Suppressor macrophage treated with lipopolysaccharide for 4 hours (primary cell): ENCODE measurements around the gene DNAH3.
A peak's percentile ranks its signal among the peaks of the same experiment; 100 is the strongest.
"Not testable (repeated sequence)": the region's sequence is repeated elsewhere in the genome, so short reads cannot be mapped to it uniquely, and the experiment has no call there.

Experiments used
- DNase-seq: peaks from one replicate; pipeline ENCODE4 v3.0.0-alpha.2; 2020

Gene DNAH3

GRCh38 chr16:21120976-21121520, 29.6 kb downstream of the DNAH3 start:
- DNase-seq, result no peak

GRCh38 chr16:21117567-21117966, 33.1 kb downstream of the DNAH3 start:
- DNase-seq, result no peak

GRCh38 chr16:21116148-21116693, 34.4 kb downstream of the DNAH3 start:
- DNase-seq, result peak; percentile 33

DNA sequence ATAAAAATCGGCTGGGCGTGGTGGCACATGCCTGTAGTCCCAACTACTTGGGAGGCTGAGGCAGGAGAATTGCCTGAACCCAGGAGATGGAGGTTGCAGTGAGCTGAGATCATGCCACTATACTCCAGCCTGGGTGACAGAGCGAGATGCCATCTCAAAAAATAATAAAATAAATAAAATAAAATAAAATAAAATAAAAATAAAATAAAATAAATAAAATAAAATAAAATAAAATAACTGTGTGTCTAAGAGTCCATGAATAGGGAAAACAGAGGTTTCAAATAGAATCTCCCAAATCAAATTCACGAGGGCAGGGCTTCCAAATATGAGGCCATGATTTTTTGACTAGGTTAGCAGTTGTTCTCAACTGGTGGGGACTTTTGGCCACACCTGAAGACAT, 35.1 kb downstream of the DNAH3 start:
- not testable (repeated sequence) for DNase-seq

DNA sequence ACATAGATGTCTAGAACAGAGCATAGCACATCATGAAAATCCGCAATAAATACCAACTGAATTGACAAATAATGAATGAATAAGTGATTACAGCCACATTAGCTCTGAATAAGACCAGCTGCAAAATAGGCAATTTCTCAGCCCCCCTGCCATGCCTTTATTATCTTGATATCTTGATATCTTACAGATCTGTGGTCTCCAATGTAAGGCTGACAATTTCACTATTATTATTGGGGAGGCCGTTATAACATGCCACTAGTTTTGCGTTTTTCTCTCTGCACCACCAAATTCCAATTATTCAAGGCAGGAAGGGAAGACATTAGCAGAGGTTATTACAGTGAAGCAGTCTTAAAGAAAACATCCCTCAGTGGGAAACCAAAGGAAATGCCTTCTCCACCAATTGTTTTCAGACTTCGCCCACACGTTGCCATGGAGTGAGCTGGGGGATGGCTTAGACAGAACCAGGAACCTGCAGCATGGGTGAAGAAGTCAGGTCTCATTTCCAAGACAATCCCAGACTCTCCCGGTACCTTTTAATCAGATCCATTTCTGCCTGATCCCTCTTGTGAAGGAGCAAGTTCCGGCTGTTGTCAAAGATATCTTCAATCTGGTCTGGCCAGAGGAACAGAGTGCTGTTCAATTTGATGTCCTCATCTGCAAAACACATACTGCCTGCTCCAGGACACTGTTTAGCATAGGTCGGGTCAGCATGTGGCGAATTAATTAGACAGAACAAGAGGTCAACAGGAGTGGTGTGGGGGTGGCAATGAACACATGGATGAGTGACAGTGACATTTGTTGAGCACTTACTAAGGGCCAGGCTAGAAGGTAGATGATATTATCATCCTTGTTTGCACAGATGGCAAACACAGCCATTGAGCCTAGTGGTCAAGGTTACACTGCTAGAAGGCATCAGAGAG, 46.4 kb downstream of the DNAH3 start:
- DNase-seq, result no peak

DNA sequence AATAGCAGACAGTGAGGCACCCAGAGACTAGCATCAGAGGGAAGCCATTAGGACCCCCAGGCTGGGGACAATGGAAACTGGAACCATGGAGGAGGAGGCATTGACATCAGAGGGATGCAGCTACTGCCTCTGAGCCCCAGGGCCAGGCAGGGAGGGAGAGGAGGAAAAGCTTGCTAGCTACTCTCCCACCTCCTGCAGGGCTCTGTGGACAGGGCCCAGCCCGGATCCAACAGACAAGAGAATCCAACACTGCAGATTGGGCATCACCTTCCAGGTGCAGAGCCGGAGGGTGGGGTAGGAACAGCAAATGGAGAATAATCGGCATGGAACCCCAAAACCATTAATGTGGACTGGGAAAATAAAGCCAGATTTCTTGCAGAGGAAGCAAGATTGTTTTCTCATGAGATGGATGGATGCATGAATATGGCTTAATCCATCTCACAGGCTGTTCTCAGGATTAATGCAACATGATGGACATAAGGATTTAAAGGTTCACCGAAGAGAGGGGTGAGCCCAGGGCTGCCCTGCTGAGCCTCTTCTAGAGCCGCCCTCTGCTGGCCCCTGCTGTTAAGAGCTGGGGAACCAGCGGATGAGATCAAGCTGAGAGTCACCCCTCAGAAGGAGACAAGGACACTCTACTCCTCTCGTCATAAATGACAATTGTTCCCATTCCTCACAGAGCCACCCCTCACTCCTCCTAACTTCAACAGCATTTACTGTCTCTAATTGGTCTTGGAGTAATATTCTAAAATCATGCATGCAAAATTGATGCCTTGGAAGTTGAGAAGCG, 48.8 kb downstream of the DNAH3 start:
- no peak for DNase-seq

DNA sequence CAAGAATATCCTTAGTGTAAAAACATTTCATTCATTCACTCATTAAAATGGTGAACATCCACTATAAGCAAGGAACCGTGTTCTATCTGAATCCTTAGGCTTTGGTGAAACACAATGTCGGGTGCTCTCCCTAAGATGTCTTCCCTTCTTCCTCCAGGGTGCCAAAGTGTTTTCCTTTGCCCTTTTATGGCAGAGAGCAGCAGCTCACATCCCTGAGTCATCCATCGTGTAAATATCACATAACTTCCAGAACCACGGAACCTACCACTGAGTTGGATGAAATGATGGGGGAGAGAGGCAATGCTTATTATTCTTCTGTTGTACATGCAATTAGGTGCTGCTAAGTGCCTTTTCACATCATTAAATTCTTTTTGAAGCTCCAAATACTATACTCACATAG, 50.2 kb downstream of the DNAH3 start:
- no peak for DNase-seq

GRCh38 chr16:21097151-21097550, 53.5 kb downstream of the DNAH3 start:
- DNase-seq, result no peak

- not testable (repeated sequence) for DNase-seq
Measured at GRCh38 chr16:21094719-21095118, 55.9 kb downstream of the DNAH3 start.

GRCh38 chr16:21092951-21093350, 57.7 kb downstream of the DNAH3 start:
- DNase-seq, result no peak

GRCh38 chr16:21088646-21089538, 61.8 kb downstream of the DNAH3 start:
- no peak for DNase-seq

DNA sequence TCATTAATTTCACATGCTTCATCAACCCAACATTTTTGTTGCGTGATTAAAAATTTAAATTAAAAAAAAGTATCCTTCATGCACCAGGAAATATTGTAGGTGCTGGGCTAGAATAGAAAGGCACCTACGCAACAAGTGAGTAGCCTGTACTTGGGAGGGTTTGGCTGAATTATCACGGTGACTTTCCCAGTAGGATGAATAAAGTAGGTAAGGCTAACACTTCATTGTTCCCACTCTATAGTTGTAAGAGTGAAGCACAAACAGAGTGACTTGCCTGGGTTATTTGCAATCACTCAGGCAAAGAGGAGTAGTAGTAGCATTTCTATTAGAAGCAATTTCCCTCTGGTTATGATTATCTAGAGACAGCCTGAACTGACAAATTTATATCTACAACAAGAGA, 62.5 kb downstream of the DNAH3 start:
- no peak for DNase-seq

- DNase-seq, result no peak
Measured at GRCh38 chr16:21084631-21085225, 65.9 kb downstream of the DNAH3 start.

- peak; percentile 71 for DNase-seq
Measured at GRCh38 chr16:21083729-21084268, 66.8 kb downstream of the DNAH3 start.

DNA sequence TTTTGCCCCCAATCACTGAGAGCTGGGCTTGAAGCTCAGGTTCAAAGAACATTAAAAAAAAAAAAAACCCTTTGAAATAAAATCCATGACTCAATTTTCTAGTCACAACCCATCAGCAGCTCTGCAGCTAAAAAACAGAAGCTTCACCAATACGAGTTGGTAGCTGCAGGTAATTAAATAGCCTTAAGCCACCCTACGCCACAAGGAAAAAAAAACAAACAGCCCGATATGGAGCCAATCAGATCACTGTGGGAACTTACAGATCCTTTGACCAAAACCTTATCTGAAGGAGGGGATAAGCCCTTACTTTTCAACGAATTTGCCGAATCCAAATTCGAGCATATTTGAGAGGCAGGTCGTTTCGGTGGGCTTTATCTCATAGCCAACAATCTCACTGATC, 69.3 kb downstream of the DNAH3 start:
- DNase-seq, result no peak

GRCh38 chr16:21078563-21078962, 72.1 kb downstream of the DNAH3 start:
- no peak for DNase-seq

DNA sequence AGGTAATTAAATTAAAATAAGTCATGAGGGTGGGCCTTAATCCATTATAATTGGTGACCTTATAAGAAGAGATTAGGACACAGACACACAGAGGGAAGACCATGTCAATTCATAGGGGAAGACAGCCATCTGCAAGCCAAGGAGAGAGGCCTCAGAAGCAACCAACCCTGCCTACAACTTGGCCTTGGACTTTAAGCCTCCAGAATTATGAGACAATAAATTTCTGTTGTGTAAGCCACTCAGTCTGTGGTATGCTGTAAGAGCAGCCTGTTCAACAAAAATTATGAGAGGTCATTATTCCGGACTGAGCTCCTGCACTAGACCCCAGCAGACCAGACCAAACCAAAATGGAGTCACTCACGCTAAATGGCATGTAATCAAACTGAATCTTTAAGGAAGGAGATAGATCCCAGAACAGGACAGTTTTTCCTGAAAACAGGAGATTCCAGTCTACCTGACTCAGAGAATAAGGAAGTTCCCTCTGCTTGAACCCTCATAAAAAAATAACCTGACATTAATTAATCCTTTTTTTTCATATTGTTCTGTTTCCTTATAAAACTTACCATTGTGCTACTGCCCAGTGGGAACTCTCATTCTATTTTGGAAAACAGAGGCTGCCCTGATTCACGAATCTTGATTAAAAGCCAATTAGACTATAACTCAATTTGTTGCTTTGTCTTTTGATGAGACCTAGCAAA, 74.3 kb downstream of the DNAH3 start:
- no peak for DNase-seq

DNA sequence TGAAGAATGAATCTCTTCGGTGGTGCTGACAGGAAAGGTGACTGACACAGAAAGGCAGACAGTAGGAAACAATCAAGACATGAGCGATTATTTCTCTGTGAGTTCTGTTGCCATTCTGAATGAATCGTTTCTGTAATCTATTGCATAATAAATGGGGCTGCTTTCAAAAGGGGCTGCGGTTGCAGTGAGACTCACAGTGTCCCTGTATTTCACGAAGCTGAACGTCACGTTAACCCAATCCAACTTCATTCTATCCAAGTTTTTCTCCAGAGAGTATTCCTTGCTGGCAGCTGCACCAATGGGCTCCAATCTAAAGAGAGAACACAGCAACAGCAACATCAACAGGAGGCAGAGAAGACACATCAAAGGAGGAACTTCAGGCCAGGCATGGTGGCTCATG, 75.4 kb downstream of the DNAH3 start:
- DNase-seq, result no peak

DNA sequence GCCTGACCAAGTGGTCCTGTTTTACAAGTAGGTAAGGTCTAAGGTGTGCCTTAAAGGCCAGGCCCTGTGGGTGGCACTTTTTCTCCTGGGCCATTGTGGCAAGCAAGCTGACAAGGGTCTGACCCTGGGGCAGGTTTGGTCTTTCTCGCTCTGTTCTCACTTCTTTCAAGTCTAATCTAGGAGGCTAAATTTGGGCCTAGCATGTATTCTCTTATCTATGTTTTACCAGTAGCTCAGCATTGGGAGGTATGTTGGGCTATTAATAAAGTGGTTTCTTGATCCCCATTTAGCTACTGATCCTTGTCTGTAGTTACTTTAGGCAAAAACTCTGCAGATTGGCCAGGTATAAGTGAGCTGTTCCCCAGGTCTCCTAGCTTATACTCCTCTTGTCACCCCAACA, 77.7 kb downstream of the DNAH3 start:
- no peak for DNase-seq

- DNase-seq, result no peak
Measured at GRCh38 chr16:21071741-21072140, 78.9 kb downstream of the DNAH3 start.

- no peak for DNase-seq
Measured at GRCh38 chr16:21070564-21070963, 80.1 kb downstream of the DNAH3 start.
